Activated naive CD8-positive, alpha-beta T cell treated with anti-CD3 and anti-CD28 coated beads for 36 hours (primary cell): ENCODE results near the gene ROBO1. TPM values are rescaled to one million over a fixed set of nuclear protein-coding genes. Genes with fewer than 3 reads are reported as not detected.
"Not testable (repeated sequence)": the region's sequence is repeated elsewhere in the genome, so short reads cannot be mapped to it uniquely, and the experiment has no call there.

Source experiments
- DNase-seq: peaks from one replicate; pipeline ENCODE4 v3.0.0; 2021
- H3K27ac Mint-ChIP-seq: one replicate; pipeline ENCODE4 v1.8.0; 2022; ENCODE audit warnings: mild to moderate bottlenecking, moderate library complexity, mixed read lengths
- H3K27me3 Mint-ChIP-seq: one replicate; pipeline ENCODE4 v1.8.0; 2022; ENCODE audit warnings: mild to moderate bottlenecking, mixed read lengths
- H3K36me3 Mint-ChIP-seq: one replicate; pipeline ENCODE4 v1.8.0; 2021; ENCODE audit warnings: mild to moderate bottlenecking, mixed read lengths
- H3K4me1 Mint-ChIP-seq: one replicate; pipeline ENCODE4 v1.8.0; 2021; ENCODE audit warnings: mixed read lengths
- H3K4me3 Mint-ChIP-seq: one replicate; pipeline ENCODE4 v1.8.0; 2022; ENCODE audit warnings: mild to moderate bottlenecking, moderate library complexity, mixed read lengths
- H3K9me3 Mint-ChIP-seq: one replicate; pipeline ENCODE4 v1.8.0; 2022; ENCODE audit warnings: mixed read lengths
- total RNA-seq, 2 experiments: library from RNA; stranded (reverse); gene quantifications; one replicate each; pipeline ENCODE4 v1.2.3, GENCODE V29; 2021

Gene ROBO1
- total RNA-seq, 2 experiments from 2014 or later, result 13.8 to 16.5 TPM

DNA sequence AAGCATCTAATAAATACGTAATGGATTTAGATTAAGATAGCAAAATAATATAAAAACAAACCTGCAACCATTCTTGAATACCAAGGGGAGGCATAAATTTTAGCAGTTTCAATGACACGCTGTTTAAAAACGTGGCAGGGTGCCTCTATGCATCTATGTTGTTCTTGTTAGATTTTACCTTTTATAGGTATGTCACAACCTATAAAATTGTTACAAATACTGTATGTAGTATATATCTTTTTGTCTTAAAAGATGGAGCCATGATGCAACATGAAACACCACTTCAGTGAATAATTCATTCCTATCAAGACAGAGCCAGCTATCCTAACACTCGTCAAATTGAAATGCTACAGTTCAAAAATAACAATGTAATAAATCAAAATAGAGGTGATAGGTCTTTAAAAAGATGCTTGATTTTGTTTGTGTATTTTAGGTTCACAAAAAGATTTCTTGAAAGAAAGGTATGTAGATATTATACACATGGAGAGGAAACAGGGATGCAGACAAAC lies 1059.2 kb downstream of the ROBO1 start:
- H3K27me3 Mint-ChIP-seq, result no peaks in the 10 kb centered on the region
- H3K27ac Mint-ChIP-seq, result no peak overlapping the region
- peaks cover 16% of the 10 kb centered on the region for H3K4me1 Mint-ChIP-seq
- no peak overlapping the region for H3K4me3 Mint-ChIP-seq
- DNase-seq, result no peak
- H3K9me3 Mint-ChIP-seq, result peaks cover 3% of the 10 kb centered on the region
- no peaks in the 10 kb centered on the region for H3K36me3 Mint-ChIP-seq

DNA sequence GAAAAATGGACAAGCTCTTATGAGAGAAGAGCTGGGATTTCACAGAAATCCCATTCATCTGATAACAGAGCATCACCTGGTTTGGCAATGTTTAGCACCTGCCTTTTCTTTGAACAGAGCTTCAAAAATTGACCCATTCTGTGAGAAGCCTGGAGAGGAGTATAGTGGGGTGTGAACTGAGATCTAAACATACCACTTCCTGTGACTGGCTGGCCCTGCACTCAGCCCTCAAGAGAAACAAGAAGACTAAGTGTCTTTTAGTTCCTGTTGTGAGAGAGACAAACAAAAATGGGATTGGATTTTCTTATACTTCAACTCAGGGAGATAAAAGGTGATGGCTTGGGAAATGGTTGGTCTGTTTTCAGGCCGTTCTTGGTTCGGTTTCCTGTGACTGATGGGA lies 1060.2 kb downstream of the ROBO1 start:
- Mint-ChIP-seq H3K9me3 (peaks cover 3% of the 10 kb centered on the region), H3K4me3 (no peak overlapping the region), H3K27ac (peak overlapping the region; percentile 65), H3K36me3 (no peaks in the 10 kb centered on the region), H3K4me1 (peaks cover 9% of the 10 kb centered on the region), H3K27me3 (no peaks in the 10 kb centered on the region)
- DNase-seq, result peak; percentile 2

DNA sequence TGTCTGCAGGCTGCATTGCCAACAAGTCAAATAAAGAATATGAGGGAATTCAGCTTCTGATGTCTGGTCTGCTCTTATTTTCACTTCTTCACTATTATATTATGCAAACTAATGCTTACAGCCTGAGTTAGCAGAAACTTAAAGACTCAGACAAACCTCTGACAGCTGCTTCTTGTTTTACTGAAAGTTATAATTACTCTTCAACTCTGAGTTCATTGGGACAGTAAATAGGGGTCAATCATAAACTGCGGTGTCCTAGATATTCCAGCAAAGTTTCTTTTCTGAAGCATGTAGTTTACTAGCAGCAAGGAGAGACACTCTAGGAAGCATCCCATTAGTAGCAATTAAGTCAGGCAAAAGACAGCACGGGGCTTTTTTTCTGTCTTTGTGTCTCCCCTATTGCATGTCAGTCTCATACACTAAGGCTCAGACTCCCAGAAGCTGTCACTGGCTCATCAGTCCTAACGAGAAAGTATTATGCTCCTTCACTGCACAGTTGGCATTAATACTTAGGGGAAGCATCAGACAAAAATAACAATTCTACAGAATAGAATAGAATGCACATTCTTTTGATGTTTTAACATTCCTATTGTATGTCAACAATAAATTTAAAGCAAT lies 1060.8 kb downstream of the ROBO1 start:
- Mint-ChIP-seq H3K27me3 (no peaks in the 10 kb centered on the region), H3K4me3 (no peak overlapping the region), H3K36me3 (no peaks in the 10 kb centered on the region), H3K27ac (no peak overlapping the region), H3K9me3 (peaks cover 3% of the 10 kb centered on the region), H3K4me1 (peaks cover 6% of the 10 kb centered on the region)
- DNase-seq, result no peak

DNA sequence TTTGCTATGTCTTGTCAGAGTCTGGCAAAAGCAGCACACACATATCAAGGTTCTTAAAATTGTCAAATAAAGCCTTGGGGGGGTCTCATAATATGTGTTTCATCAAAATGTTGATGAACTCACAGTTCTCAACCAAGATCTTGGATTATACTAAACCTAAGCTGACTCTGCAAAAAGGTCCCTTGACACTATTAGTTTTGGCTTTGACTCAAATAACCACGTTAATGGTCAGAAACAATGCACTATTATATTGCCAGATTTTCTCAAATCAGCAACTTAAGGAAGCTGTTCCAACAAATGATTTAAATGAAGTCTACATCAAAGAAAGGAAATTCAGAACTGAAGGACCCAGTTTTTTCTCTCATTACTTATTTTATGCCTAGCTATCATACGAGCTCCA lies 1063.9 kb downstream of the ROBO1 start:
- no peak overlapping the region for H3K4me3 Mint-ChIP-seq
- no peaks in the 10 kb centered on the region for H3K27me3 Mint-ChIP-seq
- no peaks in the 10 kb centered on the region for H3K36me3 Mint-ChIP-seq
- no peak overlapping the region for H3K27ac Mint-ChIP-seq
- no peak for DNase-seq
- peaks cover 5% of the 10 kb centered on the region for H3K4me1 Mint-ChIP-seq
- H3K9me3 Mint-ChIP-seq, result peaks cover 3% of the 10 kb centered on the region

DNA sequence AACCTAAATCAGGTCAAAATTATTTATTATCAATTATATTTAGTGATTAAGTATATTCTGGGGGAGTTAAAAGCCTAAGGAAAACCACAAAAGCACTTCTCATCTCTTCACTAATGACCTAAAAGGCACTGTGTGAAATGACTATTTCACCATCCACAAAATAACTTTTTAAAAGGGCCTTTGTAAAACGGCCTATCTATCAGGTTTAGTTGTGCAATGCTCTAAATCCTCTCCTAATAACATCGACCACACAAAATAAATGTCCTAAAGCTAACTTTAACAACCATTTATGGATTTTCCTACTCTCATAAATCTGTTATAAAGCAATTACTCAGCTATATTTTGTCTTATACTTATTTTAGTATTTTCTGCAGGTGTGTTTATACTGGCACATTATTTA lies 1066.3 kb downstream of the ROBO1 start:
- Mint-ChIP-seq H3K36me3 (no peaks in the 10 kb centered on the region), H3K4me3 (no peak overlapping the region), H3K4me1 (no peaks in the 10 kb centered on the region), H3K27me3 (no peaks in the 10 kb centered on the region), H3K27ac (no peak overlapping the region), H3K9me3 (peaks cover 2% of the 10 kb centered on the region)
- no peak for DNase-seq

DNA sequence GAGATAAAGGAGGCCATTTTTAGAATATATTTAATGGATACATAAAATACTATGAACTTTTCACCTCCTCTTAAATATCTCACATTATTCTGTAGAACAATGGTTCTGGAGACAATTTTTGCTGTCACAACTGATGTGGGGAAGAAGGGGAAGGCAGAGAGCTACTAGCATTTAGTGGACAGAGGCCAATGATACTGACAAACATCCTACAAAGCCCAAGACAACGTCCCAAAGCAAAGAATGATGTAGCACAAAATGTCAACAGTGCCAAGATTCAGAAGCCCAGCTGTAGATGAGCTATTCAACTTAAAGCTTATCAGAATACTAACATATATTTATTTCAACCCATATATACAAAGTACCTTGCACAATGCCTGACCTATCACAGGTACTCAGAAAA lies 1069.4 kb downstream of the ROBO1 start:
- Mint-ChIP-seq H3K36me3 (no peaks in the 10 kb centered on the region), H3K27ac (no peak overlapping the region), H3K27me3 (no peaks in the 10 kb centered on the region), H3K4me1 (no peaks in the 10 kb centered on the region), H3K4me3 (no peak overlapping the region), H3K9me3 (peaks cover 2% of the 10 kb centered on the region)
- DNase-seq, result no peak

DNA sequence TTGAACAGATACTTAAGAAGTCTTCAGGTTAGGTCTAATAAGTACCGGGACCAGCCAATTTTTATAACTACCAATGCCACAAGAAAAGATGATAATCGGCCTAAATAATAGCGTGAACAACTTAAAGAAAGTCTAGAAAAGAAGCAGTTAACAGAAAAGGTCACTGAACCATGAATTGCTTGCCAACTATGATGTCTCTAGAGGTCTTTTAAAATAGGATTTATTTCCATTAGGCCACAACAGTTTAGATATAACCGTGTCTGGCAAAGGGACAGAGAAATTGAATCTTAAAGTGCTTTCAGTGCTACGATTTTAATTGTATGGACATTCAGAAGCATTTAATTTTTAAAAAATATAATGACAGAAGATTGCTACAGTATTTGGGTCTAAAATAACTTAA lies 1070.4 kb downstream of the ROBO1 start:
- no peaks in the 10 kb centered on the region for H3K36me3 Mint-ChIP-seq
- peaks cover 2% of the 10 kb centered on the region for H3K9me3 Mint-ChIP-seq
- DNase-seq, result no peak
- no peak overlapping the region for H3K4me3 Mint-ChIP-seq
- H3K4me1 Mint-ChIP-seq, result no peaks in the 10 kb centered on the region
- H3K27me3 Mint-ChIP-seq, result no peaks in the 10 kb centered on the region
- H3K27ac Mint-ChIP-seq, result no peak overlapping the region

DNA sequence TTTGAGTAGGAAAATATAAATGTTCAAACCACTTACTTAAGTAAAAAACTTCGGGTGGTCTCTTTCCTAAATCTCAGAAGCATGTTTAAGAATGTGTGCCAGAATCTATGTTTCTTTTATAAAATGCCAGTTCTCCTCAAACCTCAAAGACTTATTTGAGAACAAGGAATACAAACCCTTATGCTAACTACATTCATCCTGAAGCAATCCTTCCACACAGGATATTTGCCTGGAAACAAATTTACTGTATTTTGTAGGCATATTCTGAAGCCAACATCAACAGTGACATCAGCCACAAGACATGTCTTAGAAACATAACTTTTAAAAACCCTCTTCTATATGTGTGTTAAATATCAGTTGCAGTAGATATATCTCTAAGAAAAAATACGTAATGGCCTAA lies 1077.0 kb downstream of the ROBO1 start:
- Mint-ChIP-seq H3K4me1 (no peaks in the 10 kb centered on the region), H3K9me3 (no peaks in the 10 kb centered on the region), H3K4me3 (no peak overlapping the region), H3K27ac (no peak overlapping the region), H3K27me3 (no peaks in the 10 kb centered on the region), H3K36me3 (no peaks in the 10 kb centered on the region)
- DNase-seq, result no peak

DNA sequence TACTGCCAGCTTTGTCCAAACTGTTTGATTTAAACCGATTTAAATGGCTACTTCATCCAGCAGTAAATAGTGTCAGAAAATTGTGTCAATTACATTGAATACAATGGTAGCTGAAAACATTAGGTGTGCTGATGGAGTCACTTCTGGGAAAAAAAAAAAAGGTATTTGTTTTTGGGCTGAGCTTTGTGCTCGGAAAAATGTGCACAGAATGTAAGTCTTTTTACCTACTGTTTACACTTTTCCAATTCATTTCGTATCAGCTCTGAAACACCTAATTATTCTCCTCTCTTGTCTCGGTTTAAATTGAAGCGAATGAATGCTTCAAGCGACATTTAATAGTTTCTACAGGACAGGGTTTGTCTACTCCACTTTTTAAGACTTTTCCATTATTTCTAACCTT lies 1078.4 kb downstream of the ROBO1 start:
- DNase-seq, result no peak
- Mint-ChIP-seq H3K4me1 (no peaks in the 10 kb centered on the region), H3K27ac (no peak overlapping the region), H3K36me3 (peaks cover under 1% of the 10 kb centered on the region), H3K27me3 (no peaks in the 10 kb centered on the region), H3K4me3 (no peak overlapping the region), H3K9me3 (no peaks in the 10 kb centered on the region)

DNA sequence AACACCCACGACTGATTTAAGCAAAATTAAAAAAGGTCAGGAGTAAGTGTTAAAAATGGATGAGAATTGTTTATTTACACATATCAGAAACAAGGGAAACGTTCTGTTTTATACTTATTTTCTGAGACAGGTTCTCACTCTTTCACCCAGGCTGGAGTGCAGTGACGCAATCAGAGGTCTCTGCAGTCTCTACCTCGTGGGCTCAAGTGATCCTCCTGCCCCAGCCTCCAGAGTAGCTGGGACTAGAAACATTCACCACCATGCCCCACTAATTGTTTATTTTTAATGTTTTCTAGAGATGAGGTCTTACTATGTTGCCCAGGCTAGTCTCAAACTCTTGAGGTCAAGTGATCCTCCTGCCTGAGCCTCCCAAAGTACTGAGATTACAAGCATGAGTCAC lies 1080.3 kb downstream of the ROBO1 start:
- Mint-ChIP-seq H3K27ac (no peak overlapping the region), H3K27me3 (no peaks in the 10 kb centered on the region), H3K4me3 (no peak overlapping the region), H3K9me3 (peaks cover 1% of the 10 kb centered on the region), H3K4me1 (no peaks in the 10 kb centered on the region), H3K36me3 (peaks cover 5% of the 10 kb centered on the region)
- no peak for DNase-seq

DNA sequence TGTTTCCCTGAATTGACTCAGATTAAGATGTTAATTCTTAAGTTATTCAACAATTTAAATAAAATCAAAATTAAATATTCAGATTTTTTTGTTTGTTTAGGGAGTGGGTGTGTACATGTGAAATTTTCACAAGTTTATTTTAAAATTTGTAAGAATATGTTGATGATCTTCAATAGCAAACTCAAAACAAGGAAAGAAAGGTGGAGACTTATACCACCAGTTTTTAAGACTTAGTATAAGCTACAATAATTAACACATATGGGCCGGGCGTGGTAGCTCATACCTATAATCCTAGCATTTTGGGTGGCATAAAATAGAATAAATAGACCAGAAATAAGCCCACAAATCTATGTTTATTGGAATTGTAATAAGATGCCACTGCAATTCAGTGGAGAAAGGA lies 1084.5 kb downstream of the ROBO1 start:
- Mint-ChIP-seq H3K4me1 (no peaks in the 10 kb centered on the region), H3K4me3 (no peak overlapping the region)

DNA sequence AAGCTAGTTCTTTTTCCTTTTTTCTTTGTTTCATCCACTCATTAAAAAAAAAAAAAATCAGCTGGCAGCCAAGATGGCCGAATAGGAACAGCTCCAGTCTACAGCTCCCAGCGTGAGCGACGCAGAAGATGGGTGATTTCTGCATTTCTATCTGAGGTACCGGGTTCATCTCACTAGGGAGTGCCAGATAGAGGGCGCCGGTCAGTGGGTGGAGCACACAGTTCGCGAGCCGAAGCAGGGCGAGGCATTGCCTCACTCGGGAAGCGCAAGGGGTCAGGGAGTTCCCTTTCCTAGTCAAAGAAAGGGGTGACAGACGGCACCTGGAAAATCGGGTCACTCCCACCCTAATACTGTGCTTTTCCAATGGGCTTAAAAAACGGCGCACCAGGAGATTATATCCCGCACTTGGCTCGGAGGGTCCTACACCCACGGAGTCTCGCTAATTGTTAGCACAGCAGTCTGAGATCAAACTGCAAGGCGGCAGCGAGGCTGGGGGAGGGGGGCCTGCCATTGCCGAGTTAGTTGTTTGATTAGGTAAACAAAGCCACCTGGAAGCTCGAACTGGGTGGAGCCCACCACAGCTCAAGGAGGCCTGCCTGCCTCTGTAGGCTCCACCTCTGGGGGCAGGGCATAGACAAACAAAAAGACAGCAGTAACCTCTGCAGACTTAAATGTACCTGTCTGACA lies 1092.5 kb downstream of the ROBO1 start:
- not testable (repeated sequence) for H3K36me3 Mint-ChIP-seq, H3K9me3 Mint-ChIP-seq, DNase-seq, H3K4me1 Mint-ChIP-seq, H3K4me3 Mint-ChIP-seq, H3K27me3 Mint-ChIP-seq, H3K27ac Mint-ChIP-seq

More for the DNA sequence above, 1084.5 kb downstream of the ROBO1 start:
- no peaks in the 10 kb centered on the region for H3K27me3 Mint-ChIP-seq
- H3K9me3 Mint-ChIP-seq, result peaks cover 1% of the 10 kb centered on the region
- H3K27ac Mint-ChIP-seq, result no peak overlapping the region
- peaks cover 10% of the 10 kb centered on the region for H3K36me3 Mint-ChIP-seq
- no peak for DNase-seq

DNA sequence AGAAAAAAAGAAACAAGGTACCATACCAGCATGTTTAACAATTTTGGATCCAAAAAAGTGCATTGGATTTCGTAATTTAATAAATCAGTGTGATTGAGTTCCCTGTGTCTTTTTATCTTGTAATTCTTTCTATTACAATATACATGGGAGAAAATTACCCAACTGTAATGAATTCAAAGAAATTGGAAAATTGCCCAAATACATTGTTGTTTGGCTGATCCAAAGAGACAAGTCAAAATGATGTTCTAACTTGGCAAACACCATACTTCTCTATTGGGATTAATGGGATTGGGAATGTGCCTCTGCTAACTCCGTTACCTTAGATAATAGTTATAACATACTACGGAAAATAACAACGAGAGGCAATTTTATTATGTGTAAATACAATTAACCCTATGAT lies 1097.1 kb downstream of the ROBO1 start:
- no peaks in the 10 kb centered on the region for H3K4me1 Mint-ChIP-seq
- no peaks in the 10 kb centered on the region for H3K27me3 Mint-ChIP-seq
- no peak overlapping the region for H3K4me3 Mint-ChIP-seq
- DNase-seq, result no peak
- H3K9me3 Mint-ChIP-seq, result no peaks in the 10 kb centered on the region
- no peak overlapping the region for H3K27ac Mint-ChIP-seq
- no peaks in the 10 kb centered on the region for H3K36me3 Mint-ChIP-seq

DNA sequence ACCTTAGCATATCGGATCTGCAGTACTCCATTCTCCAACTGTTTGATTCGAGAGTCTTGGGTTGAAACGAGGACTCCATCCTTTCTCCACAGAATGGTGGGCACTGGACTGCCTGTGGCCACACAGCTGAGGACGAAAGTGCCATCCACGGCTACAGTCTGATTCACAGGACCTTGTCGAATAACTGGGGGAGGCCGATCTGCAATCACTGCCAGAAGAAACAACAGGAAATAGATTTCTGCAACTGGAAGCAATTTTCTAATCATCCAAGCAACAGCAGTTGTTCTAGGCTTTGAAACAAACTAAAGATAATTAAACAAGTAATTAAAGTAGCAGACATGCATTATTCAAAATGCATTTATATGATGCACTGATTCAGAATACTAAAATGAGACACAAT lies 1097.7 kb downstream of the ROBO1 start:
- Mint-ChIP-seq H3K27ac (no peak overlapping the region), H3K4me3 (no peak overlapping the region), H3K9me3 (no peaks in the 10 kb centered on the region), H3K36me3 (no peaks in the 10 kb centered on the region), H3K27me3 (no peaks in the 10 kb centered on the region), H3K4me1 (no peaks in the 10 kb centered on the region)
- no peak for DNase-seq

DNA sequence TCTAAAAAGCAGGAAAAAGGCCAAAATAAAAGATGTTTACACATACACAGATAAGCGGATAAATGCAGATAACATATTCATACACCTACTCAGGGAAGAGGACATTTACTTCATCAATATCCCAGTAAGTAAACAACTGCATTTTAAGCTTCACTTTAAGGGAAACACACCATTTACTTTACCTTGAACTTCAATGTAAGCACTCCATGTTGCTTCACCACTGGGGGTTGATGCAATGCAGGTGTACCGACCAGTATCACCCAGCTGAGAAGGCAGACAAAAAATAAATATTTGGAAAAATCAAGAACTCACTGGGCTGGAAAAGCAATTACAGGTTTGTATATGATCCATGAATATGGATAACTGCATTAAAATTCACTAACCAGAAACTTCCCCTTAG lies 1099.5 kb downstream of the ROBO1 start:
- Mint-ChIP-seq H3K36me3 (no peaks in the 10 kb centered on the region), H3K27me3 (no peaks in the 10 kb centered on the region), H3K9me3 (no peaks in the 10 kb centered on the region), H3K4me3 (no peak overlapping the region), H3K4me1 (no peaks in the 10 kb centered on the region), H3K27ac (no peak overlapping the region)
- DNase-seq, result no peak

DNA sequence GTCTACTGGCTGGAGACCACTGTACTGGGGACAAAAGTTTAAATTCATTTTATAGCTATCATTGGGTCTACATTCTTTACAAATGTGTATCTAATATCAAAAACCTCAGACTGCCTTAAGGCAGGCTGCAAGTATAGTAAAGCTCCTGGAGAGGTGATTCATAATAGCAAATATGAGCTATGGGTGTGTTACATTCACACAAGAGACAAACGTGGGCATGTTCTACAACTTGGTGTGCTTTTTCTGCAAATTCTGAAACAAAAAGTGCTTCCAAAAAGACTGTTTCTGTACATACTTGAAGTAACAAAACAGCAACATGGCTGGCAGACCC lies 1101.4 kb downstream of the ROBO1 start:
- H3K27ac Mint-ChIP-seq, result no peak overlapping the region
- H3K36me3 Mint-ChIP-seq, result no peaks in the 10 kb centered on the region
- H3K27me3 Mint-ChIP-seq, result no peaks in the 10 kb centered on the region
- H3K9me3 Mint-ChIP-seq, result no peaks in the 10 kb centered on the region
- H3K4me1 Mint-ChIP-seq, result no peaks in the 10 kb centered on the region
- no peak for DNase-seq
- no peak overlapping the region for H3K4me3 Mint-ChIP-seq
